SK-N-SH treated with all-trans-retinoic acid at 6 μM for 48 hours (cell line): Measurements from ENCODE around the gene RAB7A.

Experiments used
- ARNTL ChIP-seq: fragments of 450-650 bp; formaldehyde crosslinking; IDR thresholded peaks from 2 replicates; pipeline ENCODE4 v1.5.0; 2020; ENCODE audit warnings: low read depth, mild to moderate bottlenecking, moderate library complexity, borderline replicate concordance
- CSDC2 ChIP-seq: fragments of 250-450 bp; sonication (Bioruptor Pico); IDR thresholded peaks from 2 replicates; pipeline ENCODE4 v1.5.0; 2020; ENCODE audit warnings: mild to moderate bottlenecking, moderate library complexity
- RARB ChIP-seq: fragments of 250-450 bp; sonication (Bioruptor Pico); IDR thresholded peaks from 2 replicates; pipeline ENCODE4 v1.8.0; 2021; ENCODE audit warnings: mild to moderate bottlenecking, moderate library complexity
- TOX ChIP-seq: fragments of 250-450 bp; sonication (Bioruptor Pico); IDR thresholded peaks from 2 replicates; pipeline ENCODE4 v1.8.0; 2021; ENCODE audit warnings: mild to moderate bottlenecking, moderate library complexity, borderline replicate concordance
- TSHZ2 ChIP-seq: fragments of 250-450 bp; sonication (Bioruptor Pico); IDR thresholded peaks from 2 replicates; pipeline ENCODE4 v1.5.0; 2020; ENCODE audit warnings: mild to moderate bottlenecking, moderate library complexity
- ZFP30 ChIP-seq: fragments of 450-650 bp; formaldehyde crosslinking; IDR thresholded peaks from 2 replicates; pipeline ENCODE4 v1.5.0; 2022; ENCODE audit warnings: mild to moderate bottlenecking, moderate library complexity
- ZNF565 ChIP-seq: fragments of 450-650 bp; formaldehyde crosslinking; conservative IDR thresholded peaks from 2 replicates; pipeline ENCODE4 v1.5.0; 2020; ENCODE audit warnings: low read depth, mild to moderate bottlenecking, moderate library complexity
- ZNF8 ChIP-seq: fragments of 450-650 bp; formaldehyde crosslinking; IDR thresholded peaks from 2 replicates; pipeline ENCODE4 v1.5.0; 2020; ENCODE audit warnings: mild to moderate bottlenecking, moderate library complexity
- TF ChIP-seq, protein P1 (sequence below): fragments of 250-450 bp; sonication (Bioruptor Pico); IDR thresholded peaks from 2 replicates; pipeline ENCODE4 v1.8.0; 2021; ENCODE audit warnings: low read depth, mild to moderate bottlenecking, moderate library complexity, borderline replicate concordance
- TF ChIP-seq, protein P2 (sequence below): fragments of 250-450 bp; sonication (Bioruptor Pico); IDR thresholded peaks from 2 replicates; pipeline ENCODE4 v1.8.0; 2020; ENCODE audit warnings: mild to moderate bottlenecking, moderate library complexity, borderline replicate concordance
- TF ChIP-seq, protein P3 (sequence below): fragments of 250-450 bp; sonication (Bioruptor Pico); IDR thresholded peaks from 2 replicates; pipeline ENCODE4 v1.5.1; 2020; ENCODE audit warnings: low read depth, mild to moderate bottlenecking, moderate library complexity

DNA sequence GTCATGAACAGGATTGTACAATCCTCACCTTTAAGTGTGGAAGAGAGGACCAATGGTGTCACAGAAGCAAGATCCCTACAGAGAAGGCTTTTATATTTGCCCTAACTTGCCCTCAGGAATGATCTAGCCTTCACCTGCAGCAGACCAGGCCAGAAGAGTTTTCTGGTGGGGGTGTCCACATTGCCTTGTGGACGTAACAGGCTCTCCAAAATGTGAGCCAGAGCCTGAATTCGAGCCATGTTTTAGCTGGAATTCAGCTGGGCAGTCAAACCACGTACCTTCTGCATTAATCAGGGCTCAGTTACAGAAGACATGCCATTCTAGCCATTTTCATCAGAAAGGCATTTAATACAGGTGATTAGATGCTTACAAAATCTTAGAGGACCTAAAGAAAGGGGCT is 23.6 kb upstream of the RAB7A start:
- TF ChIP-seq, protein P1, sequence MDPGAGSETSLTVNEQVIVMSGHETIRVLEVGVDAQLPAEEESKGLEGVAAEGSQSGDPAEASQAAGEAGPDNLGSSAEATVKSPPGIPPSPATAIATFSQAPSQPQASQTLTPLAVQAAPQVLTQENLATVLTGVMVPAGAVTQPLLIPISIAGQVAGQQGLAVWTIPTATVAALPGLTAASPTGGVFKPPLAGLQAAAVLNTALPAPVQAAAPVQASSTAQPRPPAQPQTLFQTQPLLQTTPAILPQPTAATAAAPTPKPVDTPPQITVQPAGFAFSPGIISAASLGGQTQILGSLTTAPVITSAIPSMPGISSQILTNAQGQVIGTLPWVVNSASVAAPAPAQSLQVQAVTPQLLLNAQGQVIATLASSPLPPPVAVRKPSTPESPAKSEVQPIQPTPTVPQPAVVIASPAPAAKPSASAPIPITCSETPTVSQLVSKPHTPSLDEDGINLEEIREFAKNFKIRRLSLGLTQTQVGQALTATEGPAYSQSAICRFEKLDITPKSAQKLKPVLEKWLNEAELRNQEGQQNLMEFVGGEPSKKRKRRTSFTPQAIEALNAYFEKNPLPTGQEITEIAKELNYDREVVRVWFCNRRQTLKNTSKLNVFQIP (CRISPR knock-in tag) = no peak
- TF ChIP-seq, protein P2, sequence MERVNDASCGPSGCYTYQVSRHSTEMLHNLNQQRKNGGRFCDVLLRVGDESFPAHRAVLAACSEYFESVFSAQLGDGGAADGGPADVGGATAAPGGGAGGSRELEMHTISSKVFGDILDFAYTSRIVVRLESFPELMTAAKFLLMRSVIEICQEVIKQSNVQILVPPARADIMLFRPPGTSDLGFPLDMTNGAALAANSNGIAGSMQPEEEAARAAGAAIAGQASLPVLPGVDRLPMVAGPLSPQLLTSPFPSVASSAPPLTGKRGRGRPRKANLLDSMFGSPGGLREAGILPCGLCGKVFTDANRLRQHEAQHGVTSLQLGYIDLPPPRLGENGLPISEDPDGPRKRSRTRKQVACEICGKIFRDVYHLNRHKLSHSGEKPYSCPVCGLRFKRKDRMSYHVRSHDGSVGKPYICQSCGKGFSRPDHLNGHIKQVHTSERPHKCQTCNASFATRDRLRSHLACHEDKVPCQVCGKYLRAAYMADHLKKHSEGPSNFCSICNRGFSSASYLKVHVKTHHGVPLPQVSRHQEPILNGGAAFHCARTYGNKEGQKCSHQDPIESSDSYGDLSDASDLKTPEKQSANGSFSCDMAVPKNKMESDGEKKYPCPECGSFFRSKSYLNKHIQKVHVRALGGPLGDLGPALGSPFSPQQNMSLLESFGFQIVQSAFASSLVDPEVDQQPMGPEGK (CRISPR knock-in tag) = no peak
- TF ChIP-seq CSDC2 (CRISPR knock-in tag) (no peak), RARB (CRISPR knock-in tag) (no peak), ZNF8 (CRISPR knock-in tag) (no peak), TOX (CRISPR knock-in tag) (no peak), ARNTL (no peak), TSHZ2 (CRISPR knock-in tag) (no peak), ZNF565 (CRISPR knock-in tag) (no peak), ZFP30 (CRISPR knock-in tag) (no peak)
- TF ChIP-seq, protein P3, sequence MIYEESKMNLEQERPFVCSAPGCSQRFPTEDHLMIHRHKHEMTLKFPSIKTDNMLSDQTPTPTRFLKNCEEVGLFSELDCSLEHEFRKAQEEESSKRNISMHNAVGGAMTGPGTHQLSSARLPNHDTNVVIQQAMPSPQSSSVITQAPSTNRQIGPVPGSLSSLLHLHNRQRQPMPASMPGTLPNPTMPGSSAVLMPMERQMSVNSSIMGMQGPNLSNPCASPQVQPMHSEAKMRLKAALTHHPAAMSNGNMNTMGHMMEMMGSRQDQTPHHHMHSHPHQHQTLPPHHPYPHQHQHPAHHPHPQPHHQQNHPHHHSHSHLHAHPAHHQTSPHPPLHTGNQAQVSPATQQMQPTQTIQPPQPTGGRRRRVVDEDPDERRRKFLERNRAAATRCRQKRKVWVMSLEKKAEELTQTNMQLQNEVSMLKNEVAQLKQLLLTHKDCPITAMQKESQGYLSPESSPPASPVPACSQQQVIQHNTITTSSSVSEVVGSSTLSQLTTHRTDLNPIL = no peak
